Transverse colon (tissue), 4 donors: ENCODE results near the gene ZCWPW1. TPM values are rescaled to one million over a fixed set of nuclear protein-coding genes. Genes with fewer than 3 reads are reported as not detected.

ENCODE experiments used
- DNase-seq: peaks from one replicate; pipeline ENCODE4 v3.0.0-alpha.2; 2019
- H3K27ac ChIP-seq, 4 donors: fragments of 200-600 bp; sonication (generic); 2 replicates each; pipeline ENCODE4 v1.5.1; 2016 to 2018; ENCODE audit warnings: inconsistent platforms in 4 of 4
- H3K27me3 ChIP-seq: fragments of 200-600 bp; sonication (generic); 2 replicates; pipeline ENCODE4 v1.5.1; 2017; ENCODE audit warnings: inconsistent platforms
- H3K36me3 ChIP-seq, 4 donors: fragments of 200-600 bp; sonication (generic); 2 replicates each; pipeline ENCODE4 v1.5.1; 2017 to 2019; ENCODE audit warnings: inconsistent platforms in 4 of 4
- H3K4me1 ChIP-seq, 4 donors: fragments of 200-600 bp; sonication (generic); 2 replicates each; pipeline ENCODE4 v1.5.1; 2017 to 2020; ENCODE audit warnings: inconsistent platforms in 4 of 4
- H3K4me3 ChIP-seq, 4 donors: fragments of 200-600 bp; sonication (generic); 1 replicate in 1 of 4; 2 replicates in 3 of 4; pipeline versions ENCODE4 v1.5.1 to v1.6.1; 2017 to 2019; ENCODE audit warnings: inconsistent platforms in 4 of 4
- H3K9me3 ChIP-seq, 2 donors: fragments of 200-600 bp; sonication (generic); 2 replicates each; pipeline ENCODE4 v1.5.1; 2017 to 2019; ENCODE audit warnings: inconsistent platforms in 2 of 2
- CTCF ChIP-seq, 5 experiments: fragments of 200-600 bp in 3 of 5; fragments of 450-650 bp in 2 of 5; sonication (generic) in 3 of 5; IDR thresholded peaks; 1 replicate in 2 of 5; 2 replicates in 3 of 5; pipeline ENCODE4 v1.5.1; 2016 to 2017; ENCODE audit warnings: antibody characterized with exemption in 5 of 5, inconsistent platforms in 3 of 5, mild to moderate bottlenecking in 2 of 5, moderate library complexity in 1 of 5
- EP300 ChIP-seq: sonication (generic); formaldehyde crosslinking; IDR thresholded peaks from one replicate; pipeline ENCODE4 v1.6.1; 2017; ENCODE audit warnings: antibody characterized with exemption, low read depth
- POLR2A ChIP-seq: fragments of 450-650 bp; IDR thresholded peaks from one replicate; pipeline ENCODE4 v1.6.1; 2016; ENCODE audit warnings: antibody characterized with exemption, mild to moderate bottlenecking, moderate library complexity
- POLR2AphosphoS5 ChIP-seq, 3 donors: sonication (generic); formaldehyde crosslinking; IDR thresholded peaks; one replicate each; pipeline ENCODE4 v1.6.1; 2016; ENCODE audit warnings: antibody characterized with exemption in 3 of 3
- WGBS, 2 donors: methylation state at CpG; one replicate each; pipeline ENCODE4 v1.1.5; 2018; ENCODE audit warnings: low coverage in 1 of 2; 5-methylcytosine and 5-hydroxymethylcytosine counted together
- in situ Hi-C, 4 donors: fragments of 200-750 bp; cut with MboI; loops; one replicate each; pipeline versions ENCODE4 v1.15.0 to v1.15.1; 2017; ENCODE audit warnings: low sequenced_read_pairs in 3 of 4, low pct_ligation_motif_present in 1 of 4, low pct_unique_long_range_greater_than_20kb in 1 of 4
- intact Hi-C: fragments of 100-400 bp; cut with DNase I; formaldehyde crosslinking; loops from one replicate; pipeline ENCODE4 v1.15.1; 2023; ENCODE audit warnings: low total_unique reads
- total RNA-seq, 4 donors: library from RNA; depleted of rRNA; stranded (reverse); fragments of >200 nt; gene quantifications; one replicate each; pipeline ENCODE4 v1.1.0, GENCODE V29; 2016

The ZCWPW1 gene
- total RNA-seq, 4 donors from 2014 or later, result 0.68 to 2.4 (median 0.80) TPM; not detected in 1

- peak; percentile 38 for DNase-seq
- TF ChIP-seq POLR2AphosphoS5 (IDR thresholded peaks at IDR 0.05), result no peak
- no peak for TF ChIP-seq POLR2A
- no peaks in the 10 kb centered on the region for H3K27me3 ChIP-seq
- H3K4me3 ChIP-seq, result no peak overlapping the region
- 60 to 67% methylated on average over 4 to 16 of the region's 16 CpGs for WGBS, 2 donors
- in situ Hi-C loops (loop anchor here (5.0 to 25.0 kb wide), 4 partner anchors 80 to 240 kb away; partner anchors contain the start of genes GIGYF1 (in 2 of the 4), EPO (in 1 of the 4) and POP7 (in 1 of the 4)), intact Hi-C loops (loop anchor here (10.0 kb wide), 1 partner anchor 233 kb away; the partner anchor contains the start of gene POP7)
- H3K27ac ChIP-seq, result peak overlapping the region; percentile 3 to 56 (median 42)
- H3K9me3 ChIP-seq, result no peaks in the 10 kb centered on the region
- H3K4me1 ChIP-seq, result peaks cover 37 to 63% (median 38%) of the 10 kb centered on the region in 4 donors
- peaks cover 0 to 5% (median 0%) of the 10 kb centered on the region in 4 donors for H3K36me3 ChIP-seq
These were observed 43.8 kb upstream of the ZCWPW1 start for GRCh38 chr7:100472121-100472851.

- no peak for DNase-seq
- intact Hi-C loops (loop anchor here (10.0 kb wide), 1 partner anchor 234 kb away; the partner anchor contains the start of gene POP7), in situ Hi-C loops (loop anchor here (5.0 to 25.0 kb wide), 4 partner anchors 81 to 241 kb away; partner anchors contain the start of genes GIGYF1 (in 2 of the 4), EPO (in 1 of the 4) and POP7 (in 1 of the 4))
- H3K9me3 ChIP-seq, result no peaks in the 10 kb centered on the region
- peak overlapping the region in 1 of 4 donors; percentile 25 for H3K27ac ChIP-seq
- peaks cover 30 to 58% (median 30%) of the 10 kb centered on the region in 4 donors for H3K4me1 ChIP-seq
- peaks cover 0 to 12% (median 0%) of the 10 kb centered on the region in 4 donors for H3K36me3 ChIP-seq
- WGBS, 2 donors, result 38% methylated on average over 4 of the region's 4 CpGs; no CpG with 5 or more reads in 1 of the 2 donors
- H3K4me3 ChIP-seq, result no peak overlapping the region
- H3K27me3 ChIP-seq, result no peaks in the 10 kb centered on the region
- TF ChIP-seq POLR2AphosphoS5 (IDR thresholded peaks at IDR 0.05), result no peak
These were observed 42.5 kb upstream of the ZCWPW1 start for GRCh38 chr7:100471021-100471420.

GRCh38 chr7:100469227-100470044 is 40.9 kb upstream of the ZCWPW1 start:
- intact Hi-C loops, result loop anchor here (5.0 to 10.0 kb wide), 2 partner anchors 93 to 235 kb away; partner anchors contain the start of gene POP7
- TF ChIP-seq CTCF (IDR thresholded peaks at IDR 0.05), result peak; percentile 94 to 98 (median 95)
- no peak for TF ChIP-seq EP300
- peak in 1 of 3 donors; percentile 12 for TF ChIP-seq POLR2AphosphoS5 (IDR thresholded peaks at IDR 0.05)
- TF ChIP-seq POLR2A, result no peak
- Histone ChIP-seq H3K4me1 (peaks cover 19 to 49% (median 28%) of the 10 kb centered on the region in 4 donors), H3K27ac (peak overlapping the region in 3 of 4 donors; percentile 34 to 62 (median 49)), H3K9me3 (no peaks in the 10 kb centered on the region), H3K36me3 (peaks cover 0 to 12% (median 0%) of the 10 kb centered on the region in 4 donors), H3K4me3 (no peak overlapping the region), H3K27me3 (no peaks in the 10 kb centered on the region)
- DNase-seq, result peak; percentile 91
- in situ Hi-C loops, result loop anchor here (5.0 to 25.0 kb wide), 5 partner anchors 83 to 243 kb away; partner anchors contain the start of genes GIGYF1 (in 3 of the 4), EPO (in 1 of the 4) and POP7 (in 1 of the 4)
- WGBS, 2 donors, result 15 to 23% methylated on average over 4 to 12 of the region's 13 CpGs

- intact Hi-C loops, result loop anchor here (5.0 kb wide), 1 partner anchor 94 kb away; no protein-coding TSS in a partner anchor
- in situ Hi-C loops, result loop anchor here (10.0 to 25.0 kb wide), 3 partner anchors 219 to 244 kb away; partner anchors contain the start of genes GIGYF1 (in 3 of the 4), EPO (in 1 of the 4) and POP7 (in 1 of the 4)
- H3K27me3 ChIP-seq, result no peaks in the 10 kb centered on the region
- TF ChIP-seq POLR2A (no peak), POLR2AphosphoS5 (IDR thresholded peaks at IDR 0.05) (no peak), EP300 (no peak), CTCF (IDR thresholded peaks at IDR 0.05) (no peak)
- H3K27ac ChIP-seq, result peak overlapping the region in 1 of 4 donors; percentile 7
- 76% methylated on average over 22 of the region's 22 CpGs; no CpG with 5 or more reads in 1 of the 2 donors for WGBS, 2 donors
- no peaks in the 10 kb centered on the region for H3K9me3 ChIP-seq
- no peak overlapping the region for H3K4me3 ChIP-seq
- no peak for DNase-seq
- H3K4me1 ChIP-seq, result peaks cover 16 to 33% (median 21%) of the 10 kb centered on the region in 4 donors
- peaks cover 0 to 12% (median 0%) of the 10 kb centered on the region in 4 donors for H3K36me3 ChIP-seq
These were observed 39.3 kb upstream of the ZCWPW1 start for GRCh38 chr7:100467638-100468373.
